Mucosa of gallbladder (tissue), 1 donor: ENCODE measurements around the gene PACSIN3. TPM values are rescaled to one million over a fixed set of nuclear protein-coding genes. Genes with fewer than 3 reads are reported as not detected.

Source experiments
- DNase-seq: peaks from one replicate; pipeline ENCODE4 v3.0.0-alpha.2; 2020; ENCODE audit warnings: low spot score
- total RNA-seq: library from RNA; stranded (reverse); gene quantifications from one replicate; pipeline ENCODE4 v1.2.1, GENCODE V29; 2021
- donor health status: DM: no; HTN: no; CAD: no.

The PACSIN3 gene
- total RNA-seq, 1 donor from 2014 or later, result 34.4 TPM

DNA sequence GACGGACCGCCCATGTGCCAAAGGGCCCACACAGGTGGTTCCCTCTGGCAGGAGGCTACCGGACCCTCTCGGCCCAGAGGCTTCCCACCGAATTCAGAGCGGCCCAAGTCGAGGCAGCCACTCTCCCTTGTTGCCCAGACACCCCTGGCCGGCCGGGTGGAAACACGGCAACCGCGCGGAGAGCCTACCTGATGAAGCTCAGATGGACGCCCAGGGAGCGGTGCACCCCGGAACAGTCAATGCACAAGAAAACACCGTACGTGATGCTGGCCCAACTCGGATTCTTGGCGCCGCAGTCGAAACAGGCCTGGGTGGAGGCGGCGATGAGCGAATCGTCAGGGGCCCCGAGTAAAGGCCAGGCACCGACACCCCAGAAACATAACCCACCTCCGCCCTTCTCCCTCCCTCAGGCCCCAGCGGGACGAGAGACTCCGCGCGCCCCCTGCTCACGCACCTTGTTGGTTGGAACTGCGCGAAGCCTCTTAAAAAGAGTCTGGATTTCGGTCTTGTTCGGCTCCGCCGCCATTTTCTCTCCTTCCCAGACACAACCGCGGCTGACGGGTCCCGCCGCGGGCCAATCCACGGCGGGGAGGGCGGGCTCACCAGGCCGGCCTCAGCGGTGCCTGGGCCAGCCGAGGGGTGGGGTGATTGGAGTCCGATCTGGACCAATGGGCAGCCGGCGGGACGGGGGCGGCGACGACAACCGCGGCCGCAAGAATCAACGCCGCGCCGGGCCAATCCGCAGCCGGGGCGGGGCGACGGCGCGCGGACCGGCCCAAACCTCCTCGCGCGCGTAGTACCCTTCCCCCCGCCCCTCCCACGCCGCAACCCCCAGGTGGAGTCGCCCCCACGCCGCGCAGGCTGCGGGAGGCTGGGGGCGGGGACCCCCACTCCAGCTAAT, 9.7 kb downstream of the PACSIN3 start, which contains the start of gene ARFGAP2:
Gene ARFGAP2, minus strand, starts transcription at position 552 of the 901 bp plus-strand sequence. Its CDS starts 26 bp downstream, at position 526.
- peak; percentile 97 for DNase-seq

GRCh38 chr11:47175746-47176327, 10.4 kb downstream of the PACSIN3 start:
- DNase-seq, result no peak

DNA sequence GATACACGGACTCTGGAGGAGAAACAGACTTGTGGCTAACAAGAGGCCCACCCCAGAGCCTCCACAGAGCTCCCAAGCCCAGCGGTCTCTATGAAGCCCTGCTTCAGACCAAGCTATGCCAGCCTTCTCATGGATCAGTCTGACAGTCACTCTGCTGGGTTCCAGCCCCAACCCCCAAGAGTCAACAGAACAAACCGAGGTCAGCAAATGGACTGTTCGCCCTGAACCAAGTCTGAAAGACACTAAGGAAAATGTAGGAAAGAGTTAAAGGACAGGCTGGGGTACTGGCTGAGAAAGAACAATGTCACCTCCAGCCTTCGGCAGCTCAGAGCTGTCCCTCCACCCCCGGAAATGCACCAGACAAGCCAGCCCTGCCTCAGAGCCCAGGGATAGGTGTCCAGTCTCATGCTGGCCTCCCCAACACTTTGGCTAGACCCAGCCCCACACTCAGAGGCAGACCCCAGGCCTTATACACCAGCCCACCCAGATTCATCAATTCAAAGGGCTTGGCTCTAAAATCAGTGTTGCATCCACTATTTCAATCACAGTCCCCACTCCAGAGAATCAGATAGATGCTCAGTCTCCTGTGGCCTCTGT, 13.4 kb downstream of the PACSIN3 start:
- DNase-seq, result no peak

GRCh38 chr11:47171856-47172255, 14.4 kb downstream of the PACSIN3 start:
- DNase-seq, result no peak

- no peak for DNase-seq
These were observed 15.0 kb downstream of the PACSIN3 start for GRCh38 chr11:47171061-47171838.

- DNase-seq, result no peak
These were observed 19.9 kb downstream of the PACSIN3 start for GRCh38 chr11:47166368-47166767.

DNA sequence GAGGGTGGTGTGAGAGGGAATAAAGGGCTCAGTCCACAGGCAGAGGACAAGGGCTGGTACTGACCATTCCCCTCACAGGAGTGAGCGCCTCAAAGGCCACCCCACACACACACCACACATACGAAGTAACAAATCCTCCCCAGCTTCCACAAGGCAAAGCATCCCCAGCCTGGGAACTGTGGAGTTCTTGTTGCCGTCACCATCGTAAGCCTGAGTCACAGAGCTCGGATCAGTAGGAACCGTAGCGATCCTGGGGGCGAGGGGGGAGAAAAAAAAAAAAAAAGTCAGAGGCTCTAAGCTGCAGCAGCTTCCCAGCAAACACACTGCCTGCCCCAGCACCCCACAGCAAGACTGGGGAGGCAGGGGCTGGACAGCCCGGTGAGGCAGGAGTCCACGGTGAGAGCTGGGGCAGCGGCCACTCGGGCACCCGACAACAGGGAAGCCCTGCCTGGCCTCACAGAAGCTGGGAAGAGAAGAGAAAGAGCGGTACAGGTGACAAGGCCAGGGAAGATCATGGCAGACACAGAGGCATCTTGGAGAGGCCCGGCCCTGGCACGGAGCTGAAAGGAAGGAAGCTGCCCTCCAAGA, 20.9 kb downstream of the PACSIN3 start:
- no peak for DNase-seq

DNA sequence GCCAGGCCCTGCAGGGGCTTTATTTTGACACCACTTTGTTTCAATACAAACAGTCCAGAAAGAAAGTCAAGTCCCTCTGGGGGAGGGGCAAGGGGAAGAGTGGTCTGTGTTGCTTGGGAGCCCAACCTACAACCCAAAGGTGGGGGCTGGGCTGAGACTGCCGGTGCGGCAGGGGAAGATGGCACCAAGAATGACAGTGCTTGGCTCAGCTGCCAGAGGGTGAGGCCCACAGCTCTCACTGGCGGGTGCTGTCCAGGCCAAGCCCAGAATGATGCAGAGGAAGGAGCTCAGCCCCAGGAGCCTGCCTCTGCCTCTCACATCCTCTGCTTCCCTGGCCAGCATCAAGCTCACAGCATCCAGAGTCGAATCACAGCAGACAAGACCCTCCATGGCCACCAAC, 21.9 kb downstream of the PACSIN3 start:
- no peak for DNase-seq

DNA sequence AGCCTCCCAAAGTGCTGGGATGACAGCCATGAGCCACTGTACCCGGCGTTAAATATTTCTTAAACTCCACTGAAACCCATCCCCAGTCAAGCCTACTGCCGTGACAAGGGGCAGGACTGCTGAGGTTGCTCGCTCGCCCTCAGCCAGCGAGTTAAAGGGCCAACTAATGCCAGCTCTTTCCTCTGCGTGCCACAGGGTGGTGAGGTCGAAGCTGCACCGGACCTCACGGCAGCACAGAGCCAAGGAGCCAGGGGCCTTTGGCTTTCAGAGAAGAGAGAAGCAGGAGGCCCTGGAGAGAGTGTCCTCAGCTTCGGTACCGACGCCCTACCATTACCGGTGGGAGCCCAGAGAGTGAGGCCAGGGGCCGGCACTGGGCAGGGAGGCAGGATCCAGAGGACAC, 22.3 kb downstream of the PACSIN3 start:
- DNase-seq, result no peak

GRCh38 chr11:47163193-47163592, 23.0 kb downstream of the PACSIN3 start:
- DNase-seq, result no peak

GRCh38 chr11:47162426-47162825, 23.8 kb downstream of the PACSIN3 start:
- DNase-seq, result no peak

GRCh38 chr11:47161890-47162289, 24.3 kb downstream of the PACSIN3 start:
- no peak for DNase-seq

DNA sequence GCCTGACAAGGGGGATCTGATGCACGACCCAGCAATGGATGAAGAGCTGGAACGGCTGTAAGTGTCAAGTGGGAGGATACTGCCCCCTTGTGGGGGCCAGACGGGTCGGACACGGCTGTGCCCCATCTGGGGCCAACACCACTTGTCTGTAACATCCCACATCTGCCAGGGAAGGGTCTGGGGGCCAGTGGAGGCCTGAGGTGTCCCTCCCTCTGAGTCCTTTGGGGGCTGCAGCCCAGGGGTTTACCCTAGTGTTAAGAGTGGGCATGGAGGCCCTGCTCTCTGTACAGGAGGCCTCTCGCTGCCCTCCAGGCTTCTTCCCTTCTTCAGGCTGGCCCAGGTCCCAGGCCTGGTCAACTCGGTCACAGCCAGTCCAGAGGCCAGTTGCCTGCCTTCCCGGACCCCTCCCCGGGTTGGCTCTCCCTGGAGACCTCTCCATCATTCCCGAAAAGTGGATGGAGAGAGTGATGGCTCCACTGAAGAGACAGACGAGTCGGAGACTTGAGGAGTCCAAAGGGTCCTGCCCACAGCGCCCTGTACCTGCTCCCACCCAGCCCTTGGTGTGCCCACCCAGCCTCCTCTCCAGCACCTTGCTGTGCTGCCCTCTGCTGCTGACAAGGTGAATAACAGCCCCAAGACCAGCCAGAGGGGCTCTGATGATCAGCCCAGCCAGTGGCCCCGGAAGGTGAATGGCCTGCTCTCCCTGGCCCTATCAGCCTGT, 24.9 kb downstream of the PACSIN3 start:
- DNase-seq, result peak; percentile 61

DNA sequence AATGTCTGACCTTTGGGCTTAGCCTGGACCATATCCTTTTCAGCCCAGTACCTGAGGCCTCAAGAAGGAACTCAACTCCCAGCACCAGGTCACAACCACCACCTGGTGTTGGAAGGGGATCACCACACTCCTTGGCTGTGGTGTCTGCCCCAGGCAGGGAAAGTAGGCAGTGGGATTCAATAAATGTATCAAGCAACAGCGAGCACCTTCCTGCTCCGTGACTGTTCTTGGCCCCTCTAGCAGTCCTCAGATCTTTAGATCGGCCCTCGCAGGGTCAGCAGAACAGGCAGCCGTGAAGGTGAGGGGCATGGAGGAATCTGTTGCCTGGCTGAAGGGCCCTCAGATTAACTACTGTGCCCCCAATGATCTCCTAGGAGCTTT, 25.5 kb downstream of the PACSIN3 start:
- DNase-seq, result no peak

- no peak for DNase-seq
These were observed 28.0 kb downstream of the PACSIN3 start for GRCh38 chr11:47158242-47158641.

DNA sequence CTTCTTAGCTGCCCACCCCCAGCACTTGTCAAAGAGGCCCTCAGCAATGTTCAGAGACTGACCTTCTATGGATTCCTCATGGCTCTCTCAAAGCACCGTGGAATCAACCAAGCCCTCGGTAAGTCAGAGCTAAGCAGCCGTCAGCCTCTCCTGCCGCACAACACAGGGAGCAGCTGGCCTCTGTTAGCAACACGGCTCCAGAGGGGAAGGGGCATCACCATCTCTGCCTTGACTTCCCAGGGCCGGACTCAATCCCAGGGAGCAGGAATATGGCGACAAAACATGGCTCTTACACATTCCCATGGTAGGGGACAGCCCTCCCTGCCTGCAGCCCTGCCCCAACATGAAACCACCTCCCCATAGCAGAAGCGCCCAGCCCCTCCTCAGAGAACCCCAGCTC, 28.4 kb downstream of the PACSIN3 start:
- no peak for DNase-seq

- DNase-seq, result no peak
These were observed 29.3 kb downstream of the PACSIN3 start for GRCh38 chr11:47156951-47157350.

DNA sequence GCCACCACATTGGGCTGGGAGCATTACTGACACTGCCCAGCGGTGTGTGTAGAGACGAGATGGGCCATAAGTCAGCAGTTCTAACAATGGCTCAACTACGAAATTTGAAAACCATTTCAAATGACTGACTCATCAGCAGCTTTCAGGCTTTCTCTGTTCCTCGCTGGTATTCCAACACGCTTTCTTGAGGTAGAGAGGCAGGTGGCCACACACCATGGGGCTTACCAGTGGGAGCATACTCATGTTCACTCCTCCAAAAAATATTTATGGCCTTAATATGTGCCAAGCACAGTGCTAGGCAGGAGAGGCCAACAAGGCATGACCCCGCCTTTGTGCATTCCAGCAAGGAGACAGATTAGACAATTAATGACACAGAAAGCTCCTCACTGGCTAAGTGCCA, 29.9 kb downstream of the PACSIN3 start:
- no peak for DNase-seq

DNA sequence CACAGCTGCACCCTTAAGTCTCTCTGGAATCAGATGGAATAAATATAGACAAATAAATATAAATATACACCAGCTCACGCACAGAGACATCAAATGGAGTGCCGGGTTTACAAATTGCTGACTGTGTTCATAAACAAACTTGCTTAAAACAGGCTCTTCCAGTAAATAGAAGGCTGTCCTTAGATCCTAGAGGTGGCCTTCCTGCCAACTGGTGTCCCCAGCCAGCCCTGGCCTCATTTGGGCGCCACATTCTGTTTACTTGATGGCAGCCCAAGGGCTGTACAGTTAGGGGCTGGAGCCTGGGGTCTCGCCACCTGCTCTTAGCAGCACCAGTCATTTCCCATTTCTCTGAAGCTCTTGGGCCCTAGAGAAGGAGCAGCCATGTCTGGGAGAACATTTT, 30.4 kb downstream of the PACSIN3 start:
- DNase-seq, result no peak

DNA sequence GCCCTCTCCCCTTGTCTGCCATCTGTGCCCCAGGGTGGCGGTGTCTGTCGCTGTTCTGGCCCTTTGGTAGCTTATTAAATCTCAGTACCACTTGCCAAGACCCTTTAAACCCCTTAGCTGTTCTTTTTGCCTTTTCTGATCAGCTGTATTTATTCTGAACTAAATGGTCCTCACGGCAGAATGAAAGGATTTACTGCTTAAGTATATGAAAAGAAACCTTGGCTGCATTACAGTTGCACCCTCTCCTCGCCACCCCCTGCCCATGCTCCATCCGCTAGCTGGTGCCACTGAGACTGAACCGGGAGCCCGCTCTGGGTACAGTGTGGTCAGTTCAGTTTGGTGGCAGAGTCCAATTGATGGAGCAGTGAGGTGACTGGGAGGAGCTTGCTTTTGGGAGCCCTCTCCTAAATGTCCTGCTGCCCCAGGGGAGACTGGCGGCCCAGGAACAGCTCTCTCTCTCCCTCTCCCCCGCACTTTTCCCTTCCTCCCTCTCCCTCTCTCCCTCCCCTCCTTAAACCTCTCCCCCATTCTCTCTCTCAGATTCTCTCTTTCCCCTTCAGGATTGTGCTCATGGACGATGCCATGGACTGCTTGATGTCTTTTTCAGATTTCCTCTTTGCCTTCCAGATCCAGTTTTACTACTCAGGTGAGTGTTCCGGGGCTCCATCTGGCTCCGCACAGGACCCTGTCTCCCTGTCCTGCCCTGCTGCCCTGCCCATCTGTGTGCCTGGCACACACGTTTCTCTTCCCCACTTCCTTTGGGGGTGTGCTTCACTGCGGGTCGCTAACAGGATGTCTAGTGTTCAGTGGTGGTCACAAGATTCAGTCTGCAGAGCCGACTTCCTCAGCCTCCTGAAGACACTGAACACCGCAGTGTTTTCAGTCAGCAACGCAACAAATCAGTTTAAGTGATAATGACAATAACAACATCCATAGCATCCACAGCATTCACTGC, 31.3 kb downstream of the PACSIN3 start:
- DNase-seq, result no peak
